LNCAP (cell line): ENCODE data around the gene IDH3G.

ENCODE experiments used
- CTCF ChIP-seq: fragments of 450-650 bp; IDR thresholded peaks from 2 replicates; pipeline ENCODE4 v1.5.1; 2017; ENCODE audit warnings: mild to moderate bottlenecking

The IDH3G gene

GRCh38 chrX:153771415-153772315 lies 22.5 kb downstream of the IDH3G start:
- TF ChIP-seq CTCF: no peak

- no peak for TF ChIP-seq CTCF
Observed at GRCh38 chrX:153770601-153771414, 23.4 kb downstream of the IDH3G start.

DNA sequence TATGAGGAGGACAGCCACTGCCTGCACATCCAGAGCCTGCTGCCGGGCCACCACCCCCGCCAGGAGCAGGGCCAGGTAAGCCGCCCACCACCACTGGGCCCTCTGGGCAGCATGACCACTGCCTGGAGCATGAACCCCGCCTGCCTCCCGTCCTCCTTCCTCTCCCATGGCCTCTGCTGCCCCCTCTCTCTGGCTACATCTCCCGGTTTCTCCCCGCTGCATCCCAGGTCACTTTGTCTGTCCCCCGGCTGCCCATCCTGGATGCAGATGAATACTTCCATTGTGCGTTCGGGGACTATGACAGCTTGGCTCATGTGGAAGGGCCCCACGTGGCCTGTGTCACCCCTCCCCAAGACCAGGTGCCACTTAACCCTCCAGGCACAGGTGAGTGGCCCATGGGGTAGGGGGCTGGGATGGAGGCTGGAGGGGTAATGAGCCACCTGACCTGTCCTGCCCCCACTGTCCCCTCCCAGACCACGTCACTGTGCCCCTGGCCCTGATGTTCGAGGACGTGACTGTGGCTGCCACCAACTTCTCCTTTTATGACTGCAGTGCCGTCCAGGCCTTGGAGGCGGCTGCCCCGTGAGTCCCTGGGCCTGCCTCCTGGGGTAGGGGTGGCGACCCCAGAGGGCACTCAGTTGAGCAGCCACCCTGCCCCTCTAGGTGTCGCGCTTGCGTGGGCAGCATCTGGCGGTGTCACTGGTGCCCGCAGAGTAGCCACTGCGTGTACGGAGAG lies 24.1 kb downstream of the IDH3G start:
- no peak for TF ChIP-seq CTCF

DNA sequence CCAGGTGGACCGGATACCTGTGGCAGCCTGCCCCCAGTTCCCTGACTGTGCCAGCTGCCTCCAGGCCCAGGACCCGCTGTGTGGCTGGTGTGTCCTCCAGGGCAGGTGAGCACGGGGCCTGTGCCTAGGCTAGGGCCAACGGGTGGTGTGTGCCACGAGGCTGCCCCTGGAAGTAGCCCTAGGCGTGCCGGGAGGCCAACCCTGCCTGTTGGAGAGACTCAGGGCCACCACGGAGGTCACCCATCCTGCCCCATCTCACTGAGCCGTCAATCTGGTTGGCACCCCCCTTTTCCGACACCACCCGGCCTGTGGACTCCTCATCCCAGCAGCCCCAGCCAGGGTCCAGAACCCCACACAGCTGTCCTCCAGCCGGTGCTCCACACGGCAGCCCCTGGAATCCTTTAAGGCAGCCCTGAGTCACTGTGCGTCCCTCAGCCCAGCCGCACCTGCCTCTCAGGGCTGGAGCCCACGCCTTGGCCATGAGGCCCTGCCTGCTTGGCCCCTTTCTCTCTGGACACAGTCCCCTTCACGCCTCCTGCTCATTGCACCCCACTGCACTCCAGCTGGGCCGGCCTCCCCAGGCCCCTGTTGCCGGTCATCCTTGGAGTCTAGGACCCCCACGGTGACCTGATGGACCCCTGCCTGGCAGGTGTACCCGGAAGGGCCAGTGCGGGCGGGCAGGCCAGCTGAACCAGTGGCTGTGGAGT lies 24.9 kb downstream of the IDH3G start:
- no peak for TF ChIP-seq CTCF

DNA sequence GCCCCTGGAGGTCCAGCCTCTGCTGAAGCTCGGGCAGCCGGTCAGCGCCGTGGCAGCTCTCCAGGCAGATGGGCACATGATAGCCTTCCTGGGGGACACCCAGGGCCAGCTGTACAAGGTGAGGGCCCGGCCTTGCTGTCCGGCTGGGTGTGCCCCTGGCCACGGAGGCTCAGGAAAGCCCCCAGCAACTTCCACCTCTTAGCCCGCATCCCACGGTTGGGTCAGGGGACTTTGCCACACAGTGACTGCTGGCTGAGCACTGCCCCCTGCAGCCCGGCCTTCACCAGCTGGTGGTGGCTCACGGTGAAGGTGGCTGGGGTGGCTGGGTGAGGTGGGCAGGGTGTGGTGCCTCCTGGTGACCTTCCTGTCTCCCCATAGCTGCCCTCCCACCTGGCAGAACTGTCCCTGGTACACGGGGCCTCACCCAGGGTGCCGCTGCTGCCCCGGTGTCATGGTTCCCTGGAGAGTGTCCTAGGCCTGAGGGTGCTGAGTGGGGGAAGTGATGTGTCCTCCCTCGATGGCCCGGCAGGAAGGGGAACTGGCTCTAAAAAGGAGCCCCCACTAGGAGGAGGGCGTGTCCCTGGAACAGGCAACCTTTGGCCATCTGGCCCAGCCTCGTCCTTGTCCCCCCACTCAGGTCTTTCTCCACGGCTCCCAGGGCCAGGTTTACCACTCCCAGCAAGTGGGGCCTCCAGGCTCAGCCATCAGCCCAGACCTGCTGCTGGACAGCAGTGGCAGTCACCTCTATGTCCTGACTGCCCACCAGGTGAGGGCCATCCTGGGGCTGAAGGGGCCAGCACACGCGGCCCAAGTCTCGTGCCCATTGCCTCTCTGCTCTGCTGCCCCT lies 25.6 kb downstream of the IDH3G start:
- TF ChIP-seq CTCF: no peak

DNA sequence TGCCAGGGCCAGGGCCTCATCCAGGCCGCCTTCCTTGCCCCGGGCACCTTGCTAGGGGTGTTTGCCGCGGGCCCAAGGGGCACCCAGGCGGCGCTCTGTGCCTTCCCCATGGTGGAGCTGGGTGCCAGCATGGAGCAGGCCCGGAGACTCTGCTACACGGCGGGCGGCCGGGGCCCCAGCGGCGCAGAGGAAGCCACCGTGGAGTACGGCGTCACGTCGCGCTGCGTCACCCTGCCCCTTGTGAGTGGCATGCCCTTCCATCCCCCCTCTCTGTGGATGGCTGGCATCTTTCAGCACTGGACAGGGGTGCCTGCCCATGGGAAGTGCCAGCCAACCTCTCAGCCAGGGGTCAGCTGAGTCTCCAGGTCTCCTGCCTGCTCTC lies 26.5 kb downstream of the IDH3G start:
- TF ChIP-seq CTCF: no peak
